GF-D8 (cell line): ENCODE results near the gene RPL29.
"Not testable (repeated sequence)": the region's sequence is repeated elsewhere in the genome, so short reads cannot be mapped to it uniquely, and the experiment has no call there.

Experiments used
- DNase-seq: peaks from one replicate; lab custom pipeline; 2025; lab: John Stamatoyannopoulos, UW

The RPL29 gene

GRCh38 chr3:52005571-52005986 is 9.9 kb upstream of the RPL29 start:
- DNase-seq = no peak

- no peak for DNase-seq
Observed at GRCh38 chr3:52004906-52005395, 9.3 kb upstream of the RPL29 start.

DNA sequence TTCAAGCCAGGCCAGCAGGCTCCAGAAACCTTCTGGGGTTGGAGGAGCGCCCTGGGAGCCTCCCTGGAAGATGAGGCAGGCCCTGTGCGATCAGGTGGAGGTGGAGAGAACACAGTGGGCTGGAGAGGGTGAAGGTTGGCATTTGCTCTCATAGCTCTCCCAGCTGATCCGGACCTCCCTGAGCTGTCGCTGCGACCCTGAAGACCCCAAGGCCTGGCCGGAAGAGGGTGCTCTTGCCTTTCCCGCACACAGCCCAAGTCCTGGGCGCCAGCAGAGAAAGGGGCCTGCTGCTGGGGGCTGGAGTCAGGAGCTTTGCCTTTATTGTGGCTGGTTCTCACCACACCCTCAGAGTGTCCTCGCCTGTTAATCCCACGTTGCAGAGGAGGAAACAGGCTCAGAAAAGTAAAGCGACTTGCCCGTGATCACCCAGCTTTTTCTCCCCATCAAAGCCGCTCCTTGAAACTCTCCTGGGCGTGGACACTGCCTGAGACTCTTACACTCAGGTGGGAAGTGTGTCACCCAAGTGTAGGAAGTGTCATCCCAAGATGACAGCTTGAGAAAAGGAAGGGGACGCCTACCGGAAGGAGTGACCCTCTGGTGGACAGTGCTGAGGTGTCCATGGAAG is 8.6 kb upstream of the RPL29 start:
- DNase-seq = no peak

DNA sequence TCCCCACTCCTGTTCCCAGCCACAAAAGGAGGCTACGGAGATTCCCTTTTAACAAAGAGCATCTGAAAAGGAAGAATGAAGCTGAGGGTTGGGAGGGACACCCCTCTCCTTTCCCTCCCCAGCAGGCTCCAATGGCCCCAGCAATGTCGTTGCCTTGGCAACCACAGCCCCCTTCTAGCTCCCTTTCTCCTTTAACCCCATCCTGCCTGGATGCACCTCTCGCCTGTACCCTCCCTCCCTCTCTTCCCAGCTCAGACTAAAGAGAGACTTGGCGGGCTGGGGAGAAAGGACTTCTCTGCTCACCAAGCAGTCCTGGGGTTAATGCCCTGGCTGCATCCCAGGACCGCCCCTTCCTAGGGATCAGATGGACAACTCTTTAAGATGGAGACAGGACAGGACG is 7.1 kb upstream of the RPL29 start:
- no peak for DNase-seq

DNA sequence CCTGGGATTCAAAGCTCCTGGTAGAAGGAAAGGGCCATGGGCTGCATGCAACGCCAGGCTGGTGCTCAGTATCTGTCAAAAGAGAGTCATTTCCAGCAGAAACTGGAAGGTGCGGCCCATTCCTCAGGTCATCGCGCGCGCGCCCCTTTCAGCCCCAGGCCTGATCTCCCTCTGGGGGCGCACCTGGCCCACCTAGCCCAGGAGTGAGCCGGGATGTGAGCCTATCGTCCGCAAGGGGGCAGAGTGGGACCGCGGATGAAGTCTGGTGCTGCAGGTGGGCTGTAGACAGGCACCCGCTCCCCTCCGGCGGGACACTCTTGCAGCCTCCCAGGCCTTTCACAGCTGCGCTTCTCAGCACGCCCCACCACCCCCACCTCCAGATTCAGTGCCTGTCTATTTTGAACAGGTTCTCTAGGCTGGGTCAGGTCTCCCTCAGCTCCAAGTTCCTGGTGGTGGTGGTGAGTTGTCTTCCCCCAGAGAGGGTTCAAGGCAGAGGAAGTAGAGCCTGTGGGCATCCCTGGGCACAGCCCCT is 5.8 kb upstream of the RPL29 start:
- DNase-seq = no peak

- no peak for DNase-seq
Observed at GRCh38 chr3:51999846-52000245, 4.2 kb upstream of the RPL29 start.

DNA sequence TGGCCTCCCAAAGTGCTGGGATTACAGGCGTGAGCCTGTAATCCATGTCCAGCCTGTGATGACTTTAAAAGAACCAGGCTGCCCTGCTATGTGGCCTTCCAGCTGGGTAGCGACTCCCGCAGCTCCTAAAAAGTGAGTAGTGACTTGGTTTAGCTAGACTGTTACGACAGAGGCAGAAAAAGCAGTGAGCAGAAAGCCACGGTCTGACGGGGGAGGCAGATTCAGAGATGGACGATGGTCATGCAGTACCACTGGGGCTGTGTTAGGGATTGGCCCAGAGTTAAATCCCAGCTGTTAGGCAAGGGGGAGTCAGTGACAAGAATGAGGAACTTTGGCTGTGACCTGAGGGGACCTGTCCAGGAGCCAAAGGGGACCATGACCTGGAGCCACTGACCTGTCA is 3.1 kb upstream of the RPL29 start:
- no peak for DNase-seq

- no peak for DNase-seq
Observed at GRCh38 chr3:51997935-51998596, 2.4 kb upstream of the RPL29 start.

- no peak for DNase-seq
Observed at GRCh38 chr3:51997172-51997571, 1.5 kb upstream of the RPL29 start.

GRCh38 chr3:51994530-51994929 is 1.2 kb downstream of the RPL29 start:
- DNase-seq = no peak

DNA sequence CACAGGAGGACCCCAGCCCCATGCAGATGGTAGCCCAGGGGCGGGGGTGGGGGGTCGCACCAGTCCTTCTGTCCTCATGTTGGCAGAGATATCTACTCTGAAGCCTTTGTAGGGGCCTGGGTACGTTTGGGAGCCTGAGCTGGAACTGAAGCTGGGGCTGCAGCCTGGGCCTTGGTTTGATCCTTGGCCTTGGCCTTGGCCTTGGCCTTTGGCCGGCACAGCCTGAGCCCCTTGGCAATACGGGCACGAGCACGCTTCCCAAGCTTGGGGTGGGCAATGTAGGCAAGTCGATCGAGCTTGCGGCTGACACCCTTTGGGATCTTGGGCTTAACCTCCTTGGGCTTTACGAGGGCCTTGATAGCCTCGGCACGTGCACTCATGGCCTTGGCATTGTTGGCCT is 2.0 kb downstream of the RPL29 start:
- DNase-seq = not testable (repeated sequence)

GRCh38 chr3:51992017-51992682 is 3.5 kb downstream of the RPL29 start:
- DNase-seq = no peak

DNA sequence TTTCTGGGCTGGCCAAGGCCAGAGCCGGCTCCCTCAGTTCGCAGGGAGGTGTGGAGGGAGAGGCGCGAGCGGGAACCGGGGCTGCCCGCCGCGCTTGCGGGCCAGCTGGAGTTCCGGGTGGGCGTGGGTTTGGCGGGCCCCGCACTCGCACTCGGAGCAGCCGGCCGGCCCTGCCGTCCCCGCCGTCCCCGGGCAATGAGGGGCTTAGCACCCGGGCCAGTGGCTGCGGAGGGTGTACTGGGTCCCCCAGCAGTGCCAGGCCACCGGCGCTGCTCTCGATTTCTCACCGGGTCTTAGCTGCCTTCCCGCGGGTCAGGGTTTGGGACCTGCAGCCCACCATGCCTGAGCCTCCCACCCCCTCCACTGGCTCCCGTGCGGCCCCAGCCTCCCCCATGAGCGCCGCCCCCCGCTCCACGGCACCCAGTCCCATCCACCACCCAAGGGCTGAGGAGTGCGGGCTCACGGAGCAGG is 5.2 kb downstream of the RPL29 start:
- not testable (repeated sequence) for DNase-seq

- DNase-seq = no peak
Observed at GRCh38 chr3:51988286-51989146, 7.2 kb downstream of the RPL29 start.

GRCh38 chr3:51987568-51987967 is 8.1 kb downstream of the RPL29 start:
- DNase-seq = no peak

DNA sequence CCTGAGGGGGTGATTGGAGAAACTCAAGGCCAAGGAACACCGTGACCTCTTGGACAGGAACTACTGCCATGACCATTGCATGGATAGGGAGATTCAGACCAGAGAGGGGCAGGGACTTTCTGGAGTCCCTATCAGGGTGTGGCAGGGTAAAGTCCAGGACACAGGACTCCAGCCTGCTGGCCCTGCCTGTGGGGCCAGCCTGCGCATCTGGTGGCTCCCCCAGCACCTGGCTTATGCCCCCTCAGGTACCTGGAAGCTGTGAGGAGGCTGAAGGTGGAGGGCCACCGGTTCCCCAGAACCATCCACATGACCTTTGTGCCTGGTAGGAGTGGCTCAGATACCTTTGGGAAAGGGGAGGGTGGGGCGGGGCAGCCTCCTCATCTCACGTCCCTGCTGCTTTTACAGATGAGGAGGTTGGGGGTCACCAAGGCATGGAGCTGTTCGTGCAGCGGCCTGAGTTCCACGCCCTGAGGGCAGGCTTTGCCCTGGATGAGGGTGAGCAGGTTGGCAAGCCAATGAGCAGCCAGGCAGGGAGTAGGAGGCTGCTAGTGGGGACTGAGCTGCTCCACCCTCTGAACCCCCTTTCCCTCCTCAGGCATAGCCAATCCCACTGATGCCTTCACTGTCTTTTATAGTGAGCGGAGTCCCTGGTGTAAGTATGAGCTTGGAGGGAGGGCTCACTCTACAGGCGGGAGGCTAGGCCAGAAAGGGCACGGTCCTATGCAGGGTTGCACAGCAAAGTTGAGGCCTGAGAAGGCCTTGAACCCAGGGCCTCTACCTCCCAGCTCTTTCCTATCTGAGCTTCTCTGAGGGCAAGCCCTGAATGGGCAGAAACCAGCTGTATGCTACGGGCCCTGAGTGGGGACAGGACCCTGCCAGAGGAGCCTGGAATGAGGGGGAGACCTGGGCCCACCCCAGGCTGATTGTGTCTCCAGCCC is 9.4 kb downstream of the RPL29 start:
- no peak for DNase-seq

DNA sequence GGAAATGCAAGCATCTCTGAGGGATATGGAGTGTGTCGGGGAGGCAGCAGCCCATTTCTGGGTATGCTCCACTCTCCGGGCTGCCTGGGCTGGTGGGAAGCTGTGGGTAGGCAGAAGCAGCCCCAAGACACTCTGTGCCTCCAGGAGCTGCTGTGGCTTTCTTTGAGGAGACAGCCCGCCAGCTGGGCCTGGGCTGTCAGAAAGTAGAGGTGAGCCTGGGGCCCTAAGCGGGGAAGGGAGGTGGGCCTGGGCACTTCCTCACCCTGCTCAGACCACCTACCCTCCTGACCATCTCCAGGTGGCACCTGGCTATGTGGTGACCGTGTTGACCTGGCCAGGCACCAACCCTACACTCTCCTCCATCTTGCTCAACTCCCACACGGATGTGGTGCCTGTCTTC is 10.6 kb downstream of the RPL29 start:
- DNase-seq = no peak

- DNase-seq = no peak
Observed at GRCh38 chr3:51984269-51984647, 11.4 kb downstream of the RPL29 start.

- DNase-seq = no peak
Observed at GRCh38 chr3:51983578-51984268, 12.0 kb downstream of the RPL29 start.
